GM10847 (cell line): ENCODE results near the gene HOATZ.

Experiments used
- POLR2A ChIP-seq: IDR thresholded peaks from 2 replicates; pipeline ENCODE4 v1.6.1; 2011; ENCODE audit not compliant: insufficient read length; ENCODE audit errors: extremely low read depth

Gene HOATZ

GRCh38 chr11:111513240-111513605, 1.4 kb upstream of the HOATZ start:
- no peak for TF ChIP-seq POLR2A

DNA sequence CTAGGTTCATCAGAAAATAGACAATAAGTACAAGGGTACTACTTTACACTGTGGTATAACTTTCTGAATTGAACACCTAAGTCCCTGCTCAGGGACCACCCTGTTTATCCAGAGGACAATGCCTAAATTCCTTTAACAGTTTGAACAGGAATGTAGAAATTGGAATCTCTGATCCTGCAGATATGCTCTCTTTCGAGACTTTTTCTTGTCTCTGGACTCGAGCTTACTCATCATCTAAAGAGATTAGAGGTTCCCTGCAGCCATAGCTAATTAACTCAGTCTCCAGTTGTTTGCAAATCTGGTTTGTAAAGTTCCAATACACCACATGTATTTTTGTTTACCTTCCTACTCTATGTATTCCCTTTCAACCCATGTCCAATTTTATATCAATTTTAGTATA, 1.0 kb downstream of the HOATZ start:
- TF ChIP-seq POLR2A: no peak

- TF ChIP-seq POLR2A: no peak
These were observed 4.1 kb downstream of the HOATZ start for GRCh38 chr11:111518668-111519067.

- TF ChIP-seq POLR2A: no peak
These were observed 6.0 kb downstream of the HOATZ start for GRCh38 chr11:111520560-111520959.

- TF ChIP-seq POLR2A: no peak
These were observed 6.6 kb downstream of the HOATZ start for GRCh38 chr11:111521135-111521534.

GRCh38 chr11:111522426-111522825, 7.8 kb downstream of the HOATZ start:
- no peak for TF ChIP-seq POLR2A

- no peak for TF ChIP-seq POLR2A
These were observed 8.8 kb downstream of the HOATZ start for GRCh38 chr11:111523343-111523742.

DNA sequence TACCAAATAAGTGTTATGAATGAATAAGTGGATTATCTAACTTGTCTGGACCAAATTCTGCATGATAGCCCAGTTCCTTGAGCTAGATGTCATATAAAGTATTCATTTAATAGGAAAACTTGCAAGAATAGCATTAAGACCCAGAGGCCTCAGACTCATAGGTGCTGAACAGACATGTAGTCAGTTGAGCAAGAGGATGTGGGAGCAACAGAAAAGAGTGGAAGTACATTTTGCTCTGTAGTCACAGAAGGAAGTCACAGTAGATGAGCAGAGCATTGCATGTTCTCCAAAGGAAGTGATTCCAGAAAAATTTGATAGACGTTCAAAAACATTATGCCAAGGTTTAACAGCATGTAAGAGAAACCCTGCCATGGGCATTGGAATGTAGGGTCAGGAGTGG, 9.5 kb downstream of the HOATZ start:
- TF ChIP-seq POLR2A: no peak

GRCh38 chr11:111525456-111525855, 10.9 kb downstream of the HOATZ start:
- no peak for TF ChIP-seq POLR2A

DNA sequence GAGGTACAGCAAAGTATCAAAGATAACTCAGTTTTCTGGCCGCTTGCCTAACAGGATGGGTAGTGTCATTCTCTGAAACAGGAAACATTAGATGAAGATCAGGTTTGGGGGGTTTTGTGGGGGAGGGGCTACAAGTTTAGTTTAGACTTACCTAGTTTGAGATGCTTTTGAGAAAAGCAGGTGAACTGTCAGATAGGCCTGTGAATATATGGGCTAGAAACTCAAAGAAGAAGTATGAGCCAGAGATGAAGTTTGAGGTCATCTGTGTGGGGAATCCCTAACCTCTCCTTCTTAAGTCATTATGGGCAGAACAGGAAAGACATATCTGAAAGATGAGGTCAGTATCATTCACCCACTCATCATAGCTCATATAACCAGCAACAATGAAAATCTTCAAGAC, 11.9 kb downstream of the HOATZ start:
- no peak for TF ChIP-seq POLR2A

GRCh38 chr11:111527279-111527678, 12.7 kb downstream of the HOATZ start:
- no peak for TF ChIP-seq POLR2A

DNA sequence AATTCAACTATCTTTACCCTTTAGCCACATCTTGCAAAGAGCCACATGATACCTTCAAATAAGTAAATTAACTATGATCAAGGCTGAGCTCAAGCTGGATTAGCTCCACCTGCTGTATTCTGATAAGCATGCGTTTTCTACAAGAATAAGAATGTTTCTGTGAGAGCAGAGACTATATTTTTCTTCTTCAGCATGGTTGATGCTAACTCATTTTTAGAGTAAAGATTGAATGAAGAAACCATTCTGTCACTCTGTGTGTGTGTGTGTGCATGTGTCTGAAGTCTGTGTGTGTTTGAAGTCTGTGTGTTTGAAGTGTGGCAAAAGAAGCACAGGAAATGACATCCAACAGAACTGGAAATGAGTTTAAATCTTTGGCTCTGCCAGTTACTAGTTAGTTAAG, 14.0 kb downstream of the HOATZ start:
- no peak for TF ChIP-seq POLR2A

DNA sequence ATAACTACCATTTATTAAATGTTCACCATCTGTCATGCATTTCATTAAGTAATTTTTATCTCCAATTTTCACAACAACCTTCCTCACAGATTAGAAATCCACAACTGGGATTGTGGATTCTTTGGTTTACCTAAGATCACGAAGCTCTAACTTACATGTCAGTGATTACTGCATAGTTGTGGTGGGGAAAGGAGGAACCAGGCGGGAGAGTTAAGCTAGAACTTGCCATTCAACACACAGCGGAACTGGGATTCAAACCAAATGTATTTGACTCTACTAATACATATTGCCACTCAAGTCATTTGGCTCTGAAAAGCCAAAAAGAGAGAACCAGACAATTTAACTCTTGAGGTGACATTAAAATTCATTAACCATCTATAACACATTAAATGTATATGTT, 15.5 kb downstream of the HOATZ start:
- TF ChIP-seq POLR2A: no peak

DNA sequence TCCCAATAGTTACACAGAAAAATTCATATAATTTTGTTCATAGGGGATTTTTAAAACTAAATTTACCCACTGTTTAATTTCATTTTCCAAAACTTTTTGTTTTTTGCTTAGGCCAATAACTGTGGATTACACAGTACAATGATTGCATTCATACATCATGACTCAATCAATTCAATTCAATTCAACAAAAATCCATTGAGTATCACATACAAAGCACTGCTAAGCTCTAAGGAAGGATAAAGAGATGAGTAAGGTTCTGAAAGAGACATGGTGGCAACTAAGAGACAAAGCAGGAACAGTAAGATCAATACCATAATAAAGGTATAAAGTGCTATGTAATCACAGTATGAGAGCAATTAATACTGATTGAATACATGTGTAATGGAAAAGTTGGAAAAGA, 16.6 kb downstream of the HOATZ start:
- no peak for TF ChIP-seq POLR2A

DNA sequence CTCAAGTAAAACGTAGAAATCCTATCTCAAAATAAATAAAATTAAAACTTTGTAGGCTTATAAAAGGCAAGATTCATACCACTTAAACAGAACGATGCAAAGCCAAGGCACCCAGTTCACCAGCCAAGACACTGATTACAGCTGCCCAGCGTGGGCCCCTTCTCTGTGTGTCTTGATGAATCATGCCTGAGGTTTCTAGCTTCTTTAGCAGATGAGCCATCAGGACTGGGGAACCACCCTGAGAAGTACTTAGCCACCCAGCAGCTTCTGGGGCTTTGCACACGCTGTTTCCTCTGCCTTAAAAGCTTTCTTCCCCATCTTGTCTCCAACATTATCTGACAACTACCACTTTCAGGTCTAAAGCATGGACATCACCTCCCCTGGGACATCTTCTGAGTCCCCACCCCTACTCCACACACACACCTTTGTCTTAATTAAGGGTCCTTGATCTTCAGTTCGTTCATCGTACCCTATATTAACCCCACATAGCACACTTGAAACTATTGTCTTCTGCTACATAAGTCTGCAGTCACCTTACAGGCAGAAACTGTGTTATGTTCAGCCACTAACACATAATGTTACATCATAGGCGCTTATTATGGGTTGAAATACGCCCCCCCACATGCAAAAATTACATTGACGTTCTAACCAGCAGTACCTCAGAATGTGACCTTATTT, 17.2 kb downstream of the HOATZ start:
- no peak for TF ChIP-seq POLR2A

GRCh38 chr11:111532365-111532709, 17.8 kb downstream of the HOATZ start:
- no peak for TF ChIP-seq POLR2A

DNA sequence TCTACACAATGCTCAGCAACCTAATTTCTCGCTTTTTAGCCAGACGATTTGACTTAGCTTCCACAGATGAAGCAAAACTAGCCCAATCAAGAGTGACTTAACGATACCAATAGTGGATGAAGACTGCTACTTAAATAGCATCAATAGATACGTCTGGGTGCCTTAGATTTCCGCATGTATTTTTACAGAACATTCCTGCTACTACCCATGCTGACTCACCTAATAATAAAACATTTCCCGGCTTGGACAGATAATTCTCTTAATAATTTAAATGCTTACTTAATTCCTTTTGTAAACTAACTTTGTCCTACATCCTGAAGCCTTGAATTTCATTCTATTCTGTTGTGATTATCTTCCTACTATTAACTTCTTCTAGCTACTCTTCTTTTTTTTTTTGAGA, 20.7 kb downstream of the HOATZ start:
- no peak for TF ChIP-seq POLR2A

DNA sequence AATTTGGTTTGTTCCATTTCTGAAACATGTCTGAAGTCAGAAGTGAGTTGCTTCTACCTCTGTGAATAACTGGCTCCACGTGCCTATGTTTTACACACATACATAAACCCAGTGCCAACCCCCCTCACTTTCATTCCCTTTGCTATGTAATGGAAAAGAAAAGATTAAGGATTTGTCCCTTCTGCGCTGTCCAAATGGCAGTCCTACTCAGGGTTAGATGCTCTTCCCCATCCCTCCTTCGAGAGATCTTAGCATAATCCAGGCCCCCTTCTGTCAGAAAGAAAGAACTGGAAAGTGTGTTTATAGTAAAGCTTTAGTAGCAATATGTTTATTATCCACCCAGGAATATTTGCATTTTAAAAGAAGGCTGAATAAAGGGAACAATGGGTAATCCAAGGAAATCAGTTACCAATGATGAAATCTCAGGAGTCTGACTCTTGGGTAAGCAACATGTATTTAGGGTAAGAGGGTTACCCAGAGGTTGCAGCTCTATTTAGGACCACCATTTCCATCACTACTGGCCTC, 22.8 kb downstream of the HOATZ start:
- TF ChIP-seq POLR2A: no peak

DNA sequence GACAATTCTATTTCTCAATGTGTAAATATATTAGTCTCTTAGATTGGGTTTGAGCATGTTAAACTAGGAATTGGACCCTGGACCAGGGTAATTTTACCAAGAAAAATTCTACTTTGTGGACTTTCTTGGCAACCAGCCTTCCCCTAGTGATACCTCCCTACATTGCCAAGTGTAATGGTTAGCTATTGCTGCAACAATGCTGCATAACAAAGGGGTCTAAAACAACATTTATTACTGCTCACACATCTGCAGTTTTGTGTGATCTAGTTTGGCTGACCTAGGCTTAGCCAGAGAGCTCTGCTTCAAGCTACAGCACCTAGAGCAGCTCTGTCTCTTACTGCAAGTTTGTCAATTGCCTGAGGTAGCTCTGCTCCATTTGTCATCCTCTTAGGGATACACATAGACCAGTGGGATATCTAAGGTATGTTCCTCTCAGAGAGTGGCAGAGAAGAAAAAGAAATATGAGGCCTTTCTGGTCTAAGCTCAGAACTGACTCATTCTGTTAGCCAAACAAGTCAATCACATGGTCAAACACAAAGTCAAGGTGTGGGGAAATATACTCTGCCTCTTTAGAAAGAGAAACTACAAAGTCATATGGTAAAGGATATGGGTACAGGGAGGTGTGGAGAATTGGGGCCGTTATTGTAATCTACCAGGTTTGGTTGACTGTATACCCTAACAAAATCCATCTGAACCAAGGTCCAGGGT, 24.0 kb downstream of the HOATZ start:
- no peak for TF ChIP-seq POLR2A
